ENCODE measurements around the gene ZFP3.
"Not testable (repeated sequence)": the region's sequence is repeated elsewhere in the genome, so short reads cannot be mapped to it uniquely, and the experiment has no call there.

DNA sequence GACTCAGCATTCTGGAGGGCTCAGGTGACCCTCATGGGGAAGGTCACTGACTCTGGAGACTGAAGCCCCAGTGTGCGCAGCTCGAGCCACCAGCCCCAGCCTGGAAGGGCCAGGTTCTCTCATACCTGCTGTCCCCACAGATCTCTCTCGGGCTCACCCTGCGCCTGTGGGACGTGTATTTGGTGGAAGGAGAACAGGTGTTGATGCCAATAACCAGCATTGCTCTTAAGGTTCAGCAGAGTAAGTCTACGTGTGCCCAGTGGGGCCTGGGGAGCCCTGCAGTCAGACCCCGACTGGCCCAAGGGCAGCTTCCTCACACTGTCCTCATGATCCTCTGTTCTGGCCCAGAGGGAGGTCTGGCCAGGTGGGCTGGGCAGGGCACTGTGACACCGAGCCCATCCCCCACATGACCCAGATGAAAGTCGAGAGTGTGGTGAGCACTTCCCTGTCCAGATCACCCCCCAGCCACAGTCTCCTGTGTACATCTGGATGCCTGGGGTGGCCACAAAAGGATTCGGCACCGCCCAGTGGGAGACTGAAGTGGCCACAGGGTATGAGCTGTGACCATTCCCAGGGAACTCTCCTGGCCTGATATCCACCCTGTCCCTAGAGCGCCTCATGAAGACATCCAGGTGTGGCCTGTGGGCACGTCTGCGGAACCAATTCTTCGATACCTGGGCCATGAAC lies 59.4 kb downstream of the ZFP3 start:
- not testable (repeated sequence) for TF ChIP-seq POLR2A (IDR thresholded peaks at IDR 0.05; ENCODE audit: low read depth, low read length); TAF1 (IDR thresholded peaks at IDR 0.05; ENCODE audit: borderline replicate concordance, low read depth, low read length); POLR2AphosphoS5 (IDR thresholded peaks at IDR 0.05; ENCODE audit: low read depth, low read length)
